Measurements from ENCODE around the gene HOXC12. TPM values are rescaled to one million over a fixed set of nuclear protein-coding genes. Genes with fewer than 3 reads are reported as not detected.
A peak's percentile ranks its signal among the peaks of the same experiment; 100 is the strongest.

HOXC12 gene
- total RNA-seq, 4 donors from 2014 or later = 3.7 to 6.8 (median 4.7) TPM

DNA sequence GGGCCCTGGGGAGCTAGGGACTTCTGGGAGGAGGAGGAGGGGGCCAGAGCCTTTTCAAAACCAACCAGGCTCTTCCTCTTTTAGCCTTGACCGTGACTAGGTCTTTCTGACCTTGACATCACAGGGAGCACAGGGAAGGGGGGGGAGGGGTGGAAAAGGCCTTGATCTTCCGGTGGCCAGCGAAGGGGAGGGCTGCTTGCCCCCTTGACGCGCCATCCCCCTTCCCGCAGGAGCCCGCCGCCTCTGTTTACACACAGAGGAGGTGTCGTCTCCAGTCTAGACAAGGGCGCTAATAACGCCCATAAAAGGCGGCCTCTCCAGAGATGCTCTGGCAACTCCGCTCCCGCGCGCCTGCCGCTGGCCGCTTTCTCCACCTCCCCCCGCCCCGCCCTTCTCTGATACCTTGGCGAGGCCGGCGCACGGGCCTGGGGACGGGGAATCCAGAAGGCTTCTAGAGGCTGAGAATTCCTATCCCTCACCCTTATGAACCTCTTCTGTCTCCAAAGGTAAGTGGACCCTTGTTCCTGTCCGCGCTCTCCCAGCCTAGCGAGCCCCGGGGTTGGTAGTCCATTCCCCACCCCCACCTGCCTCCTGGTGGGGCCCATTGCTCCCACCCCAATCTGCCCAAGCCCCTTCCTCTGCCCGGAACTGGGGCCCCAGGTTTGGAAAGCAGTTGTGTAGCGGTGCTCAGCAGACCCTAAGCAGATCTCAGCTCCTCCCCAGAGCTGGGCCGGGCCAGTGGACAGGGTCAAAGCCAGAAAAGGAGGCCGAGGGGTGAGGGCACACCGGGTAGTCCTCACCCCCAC, 4.9 kb upstream of the HOXC12 start:
- DNase-seq (ENCODE audit: low spot score in 2 of 2) = no peak
- Histone ChIP-seq H3K27ac (no peak overlapping the region), H3K36me3 (no peaks in the 10 kb centered on the region), H3K4me1 (peaks cover 38% of the 10 kb centered on the region), H3K27me3 (peaks cover 100% of the 10 kb centered on the region), H3K9me3 (no peaks in the 10 kb centered on the region), H3K4me3 (no peak overlapping the region)
- 11% methylated on average over 25 of the region's 34 CpGs for WGBS
- TF ChIP-seq POLR2AphosphoS5 (IDR thresholded peaks at IDR 0.05) (no peak), POLR2A (IDR thresholded peaks at IDR 0.05) (no peak), EP300 (IDR thresholded peaks at IDR 0.05) (no peak)
- TF ChIP-seq, protein P1, sequence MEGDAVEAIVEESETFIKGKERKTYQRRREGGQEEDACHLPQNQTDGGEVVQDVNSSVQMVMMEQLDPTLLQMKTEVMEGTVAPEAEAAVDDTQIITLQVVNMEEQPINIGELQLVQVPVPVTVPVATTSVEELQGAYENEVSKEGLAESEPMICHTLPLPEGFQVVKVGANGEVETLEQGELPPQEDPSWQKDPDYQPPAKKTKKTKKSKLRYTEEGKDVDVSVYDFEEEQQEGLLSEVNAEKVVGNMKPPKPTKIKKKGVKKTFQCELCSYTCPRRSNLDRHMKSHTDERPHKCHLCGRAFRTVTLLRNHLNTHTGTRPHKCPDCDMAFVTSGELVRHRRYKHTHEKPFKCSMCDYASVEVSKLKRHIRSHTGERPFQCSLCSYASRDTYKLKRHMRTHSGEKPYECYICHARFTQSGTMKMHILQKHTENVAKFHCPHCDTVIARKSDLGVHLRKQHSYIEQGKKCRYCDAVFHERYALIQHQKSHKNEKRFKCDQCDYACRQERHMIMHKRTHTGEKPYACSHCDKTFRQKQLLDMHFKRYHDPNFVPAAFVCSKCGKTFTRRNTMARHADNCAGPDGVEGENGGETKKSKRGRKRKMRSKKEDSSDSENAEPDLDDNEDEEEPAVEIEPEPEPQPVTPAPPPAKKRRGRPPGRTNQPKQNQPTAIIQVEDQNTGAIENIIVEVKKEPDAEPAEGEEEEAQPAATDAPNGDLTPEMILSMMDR (IDR thresholded peaks at IDR 0.05) = no peak

DNA sequence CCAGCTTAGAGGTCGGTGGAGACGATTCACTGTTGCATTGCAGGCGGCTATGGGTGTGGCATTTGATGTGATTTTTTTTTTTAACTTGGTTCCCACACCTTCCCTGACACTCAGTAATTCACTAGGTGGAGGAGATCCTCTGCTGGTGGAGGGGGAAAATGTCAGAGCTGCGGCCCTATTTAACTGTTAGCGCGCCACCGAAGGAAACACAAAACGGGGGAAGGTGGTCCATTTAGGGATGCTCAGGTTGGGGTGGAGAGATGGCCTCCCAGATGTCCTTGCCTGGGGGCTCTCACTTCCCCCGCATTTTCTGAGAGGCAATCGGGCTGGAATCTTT, 4.3 kb upstream of the HOXC12 start:
- Histone ChIP-seq H3K36me3 (no peaks in the 10 kb centered on the region), H3K27me3 (peaks cover 100% of the 10 kb centered on the region), H3K4me1 (peaks cover 43% of the 10 kb centered on the region), H3K27ac (no peak overlapping the region), H3K9me3 (no peaks in the 10 kb centered on the region), H3K4me3 (no peak overlapping the region)
- WGBS = 11% methylated on average over 10 of the region's 10 CpGs
- TF ChIP-seq EP300 (IDR thresholded peaks at IDR 0.05) (no peak), POLR2AphosphoS5 (IDR thresholded peaks at IDR 0.05) (no peak), POLR2A (IDR thresholded peaks at IDR 0.05) (no peak)
- TF ChIP-seq, protein P1 (IDR thresholded peaks at IDR 0.05) = peak in 1 of 2 donors; percentile 27
- no peak for DNase-seq (ENCODE audit: low spot score in 2 of 2)

DNA sequence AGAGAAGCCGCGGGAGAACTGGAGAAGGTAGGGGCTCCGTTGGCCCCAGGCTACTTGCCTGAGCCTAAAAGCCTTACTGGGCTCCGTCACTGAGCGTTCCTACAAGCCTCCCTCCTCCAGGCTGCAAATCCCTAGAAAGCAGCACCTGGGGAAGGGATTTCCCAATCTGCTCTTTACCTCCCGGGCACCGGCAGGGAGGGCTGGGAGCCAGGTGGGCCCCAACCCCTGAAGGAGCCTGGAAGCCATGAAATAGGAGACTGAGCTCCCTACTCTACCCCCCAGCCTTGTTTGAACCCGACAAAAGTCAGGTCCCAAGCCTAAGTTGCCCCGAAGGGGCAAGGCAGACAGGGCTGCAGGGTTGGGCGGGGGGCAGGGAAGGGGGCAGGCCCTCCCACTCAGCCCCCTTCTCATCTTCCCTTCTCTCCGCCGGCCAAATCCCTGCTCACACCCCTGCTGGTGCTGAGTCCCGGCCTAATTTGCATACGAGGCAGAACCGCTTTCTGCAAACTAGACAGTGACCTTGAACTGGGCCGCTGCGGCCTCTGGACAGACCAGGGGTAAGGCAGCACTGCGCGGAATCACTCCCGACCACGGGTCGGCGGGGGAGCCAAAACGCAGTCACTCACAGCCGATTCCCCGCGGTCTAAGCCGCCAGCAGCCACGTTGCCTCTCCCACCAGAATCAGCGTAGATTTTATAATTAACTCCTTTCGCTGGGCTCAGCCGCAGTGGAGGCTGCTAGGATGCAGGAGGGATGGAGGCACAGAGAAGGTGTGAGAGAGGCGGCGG, 3.7 kb upstream of the HOXC12 start:
- WGBS = 35% methylated on average over 8 of the region's 34 CpGs
- Histone ChIP-seq H3K4me3 (no peak overlapping the region), H3K27me3 (peaks cover 100% of the 10 kb centered on the region)

DNA sequence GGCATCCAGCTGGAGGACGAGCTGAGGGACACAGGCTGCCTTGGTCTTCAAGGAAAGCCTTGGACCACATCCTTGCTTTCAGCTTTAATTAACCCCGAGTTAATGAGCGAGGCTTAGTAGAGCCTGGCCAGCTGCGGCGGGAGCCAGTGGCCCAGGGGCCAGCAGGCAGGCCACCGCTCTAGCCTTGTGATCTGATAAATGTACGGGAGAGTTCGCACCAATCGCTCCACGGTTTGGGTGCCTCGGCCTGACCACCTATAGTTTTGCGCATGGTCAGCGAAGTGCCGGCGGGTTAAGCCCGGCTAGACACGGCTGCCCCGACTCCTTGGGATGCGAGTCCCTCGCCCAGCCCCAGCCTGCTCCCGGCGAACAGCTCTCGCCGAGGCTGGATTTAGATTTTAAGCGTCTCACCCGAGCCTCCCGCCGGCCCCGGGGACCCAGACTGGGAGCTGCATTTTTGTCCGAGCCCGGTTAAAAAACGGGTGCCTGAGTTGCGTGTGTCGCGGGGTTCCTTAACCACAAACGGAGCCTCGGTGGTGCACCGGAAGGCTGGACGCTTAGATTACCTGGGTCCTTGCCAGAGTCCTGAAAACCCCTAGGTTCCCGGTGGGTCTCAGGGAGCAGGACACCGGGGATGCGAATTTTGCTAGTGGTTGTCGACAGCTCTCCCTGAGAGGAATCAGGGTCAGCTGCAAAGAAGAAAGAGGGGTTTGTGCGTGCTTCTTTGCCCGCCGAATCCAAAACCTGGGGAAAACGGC, 2.9 kb upstream of the HOXC12 start:
- WGBS = 34% methylated on average over 24 of the region's 47 CpGs
- DNase-seq (ENCODE audit: low spot score in 2 of 2) = no peak
- TF ChIP-seq, protein P1 (IDR thresholded peaks at IDR 0.05) = no peak
- no peak for TF ChIP-seq POLR2AphosphoS5 (IDR thresholded peaks at IDR 0.05)
- no peak for TF ChIP-seq EP300 (IDR thresholded peaks at IDR 0.05)
- no peak for TF ChIP-seq POLR2A (IDR thresholded peaks at IDR 0.05)
- Histone ChIP-seq H3K4me3 (no peak overlapping the region), H3K27me3 (peaks cover 100% of the 10 kb centered on the region), H3K27ac (no peak overlapping the region), H3K9me3 (no peaks in the 10 kb centered on the region), H3K4me1 (peaks cover 57% of the 10 kb centered on the region), H3K36me3 (no peaks in the 10 kb centered on the region)

More for the DNA sequence above, 3.7 kb upstream of the HOXC12 start:
- TF ChIP-seq, protein P1 (IDR thresholded peaks at IDR 0.05) = no peak
- no peak for TF ChIP-seq POLR2A (IDR thresholded peaks at IDR 0.05)
- no peak for TF ChIP-seq EP300 (IDR thresholded peaks at IDR 0.05)
- TF ChIP-seq POLR2AphosphoS5 (IDR thresholded peaks at IDR 0.05) = no peak
- no peak for DNase-seq (ENCODE audit: low spot score in 2 of 2)
- Histone ChIP-seq H3K36me3 (no peaks in the 10 kb centered on the region), H3K9me3 (no peaks in the 10 kb centered on the region), H3K27ac (no peak overlapping the region), H3K4me1 (peaks cover 49% of the 10 kb centered on the region)

All from suprapubic skin (tissue), 4 donors.